SU-DHL-6 (cell line): Measurements from ENCODE around the gene GRB14.

ENCODE experiments used
- EZH2phosphoT487 ChIP-seq: fragments of 200-600 bp; sonication (generic), shearing (Covaris generic); conservative IDR thresholded peaks from 2 replicates; pipeline ENCODE4 v1.6.1; 2018; ENCODE audit warnings: mild to moderate bottlenecking, antibody characterized with exemption, low read length, moderate library complexity, mixed read lengths
- TF ChIP-seq, protein P1 (sequence below): fragments of 200-600 bp; sonication (generic); IDR thresholded peaks from one replicate; pipeline ENCODE4 v1.5.1; 2017; ENCODE audit warnings: antibody characterized with exemption, mild to moderate bottlenecking, low read length, moderate library complexity; ENCODE audit not compliant: insufficient read depth, poor library complexity, severe bottlenecking

DNA sequence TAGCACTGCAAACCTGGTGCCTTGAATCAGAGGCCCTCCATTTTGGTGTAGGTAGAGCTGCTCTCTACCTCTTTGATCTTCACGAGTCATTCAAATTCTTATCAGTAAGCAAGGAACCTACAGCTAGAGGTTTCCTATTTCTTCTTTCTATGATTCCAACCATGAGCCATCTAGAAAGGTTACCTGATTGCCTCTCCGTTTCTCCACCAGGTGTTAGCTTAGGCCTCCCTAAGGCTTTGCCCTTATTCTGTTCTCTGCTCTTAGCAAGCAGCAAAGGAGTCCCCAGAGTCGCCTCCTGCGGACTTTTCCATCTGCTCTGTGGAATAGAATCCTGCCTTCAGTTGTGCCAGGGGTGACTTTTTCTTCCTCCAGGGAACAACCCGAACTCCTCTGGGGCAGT is 173.6 kb downstream of the GRB14 start:
- TF ChIP-seq, protein P1, sequence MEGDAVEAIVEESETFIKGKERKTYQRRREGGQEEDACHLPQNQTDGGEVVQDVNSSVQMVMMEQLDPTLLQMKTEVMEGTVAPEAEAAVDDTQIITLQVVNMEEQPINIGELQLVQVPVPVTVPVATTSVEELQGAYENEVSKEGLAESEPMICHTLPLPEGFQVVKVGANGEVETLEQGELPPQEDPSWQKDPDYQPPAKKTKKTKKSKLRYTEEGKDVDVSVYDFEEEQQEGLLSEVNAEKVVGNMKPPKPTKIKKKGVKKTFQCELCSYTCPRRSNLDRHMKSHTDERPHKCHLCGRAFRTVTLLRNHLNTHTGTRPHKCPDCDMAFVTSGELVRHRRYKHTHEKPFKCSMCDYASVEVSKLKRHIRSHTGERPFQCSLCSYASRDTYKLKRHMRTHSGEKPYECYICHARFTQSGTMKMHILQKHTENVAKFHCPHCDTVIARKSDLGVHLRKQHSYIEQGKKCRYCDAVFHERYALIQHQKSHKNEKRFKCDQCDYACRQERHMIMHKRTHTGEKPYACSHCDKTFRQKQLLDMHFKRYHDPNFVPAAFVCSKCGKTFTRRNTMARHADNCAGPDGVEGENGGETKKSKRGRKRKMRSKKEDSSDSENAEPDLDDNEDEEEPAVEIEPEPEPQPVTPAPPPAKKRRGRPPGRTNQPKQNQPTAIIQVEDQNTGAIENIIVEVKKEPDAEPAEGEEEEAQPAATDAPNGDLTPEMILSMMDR = no peak
- no peak for TF ChIP-seq EZH2phosphoT487
